ENCODE results near the gene FCAR. TPM values are rescaled to one million over a fixed set of nuclear protein-coding genes. Genes with fewer than 3 reads are reported as not detected.
"Not testable (repeated sequence)": the region's sequence is repeated elsewhere in the genome, so short reads cannot be mapped to it uniquely, and the experiment has no call there.

FCAR gene
- total and polyA plus RNA-seq, 2 of the 4 experiments (the other 2 are of a cell fraction): not detected

DNA sequence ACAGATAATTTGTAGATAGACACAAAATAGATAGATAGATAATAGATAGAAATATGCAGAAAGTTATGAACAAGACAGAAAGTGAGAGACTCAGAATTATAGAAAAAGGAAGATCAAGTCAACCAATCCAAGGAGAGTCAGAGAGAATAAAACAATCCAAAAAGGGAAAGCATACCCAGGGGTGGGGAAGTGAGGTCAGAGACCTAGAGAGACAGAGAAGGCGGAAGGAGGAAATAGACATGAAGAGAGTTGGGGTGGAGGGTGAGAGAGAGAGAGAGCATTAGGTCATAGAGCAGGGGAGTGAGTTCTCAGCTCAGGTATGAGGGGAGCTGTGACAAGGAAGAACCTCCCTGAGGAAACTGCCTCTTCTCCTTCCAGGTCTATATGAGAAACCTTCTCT lies 18.8 kb upstream of the FCAR start:
- H3K14ac ChIP-seq (replicated peaks; ENCODE audit: low read depth, low read length); dilution Hi-C loops (cut with HindIII; ENCODE audit: low sequenced_read_pairs, unreplicated experiment); CTCF ChIA-PET; H3K4ac ChIP-seq (ENCODE audit: low read depth, low read length); in situ Hi-C loops (cut with MboI; ENCODE audit: low sequenced_read_pairs); H3K79me1 ChIP-seq (ENCODE audit: low read depth in 1 of 2, low read length in 2 of 2); H3K36me3 ChIP-seq (ENCODE audit: control insufficient read depth, insufficient read depth, low read length); H4K91ac ChIP-seq (ENCODE audit: insufficient read depth, low read depth, low read length); H4K5ac ChIP-seq (ENCODE audit: low read depth, low read length); H3K4me3 ChIP-seq (ENCODE audit: insufficient read depth, low read depth, low read length); H4K20me1 ChIP-seq (ENCODE audit: insufficient read depth, low read length); ATAC-seq (ENCODE audit: low read depth); H2BK15ac ChIP-seq (ENCODE audit: low read depth, low read length); H3K4me2 ChIP-seq (ENCODE audit: low read depth, low read length); H2BK20ac ChIP-seq (ENCODE audit: low read depth, low read length); H3K23ac ChIP-seq (ENCODE audit: low read depth, low read length); H3K27ac ChIP-seq (ENCODE audit: insufficient read depth, low read length); H3K9me1 ChIP-seq (ENCODE audit: insufficient read depth, low read length); H2AFZ ChIP-seq (replicated peaks; ENCODE audit: low read length, poor library complexity); BruUV-seq (replicated peaks); H3K18ac ChIP-seq (ENCODE audit: low read depth, low read length); H2AK9ac ChIP-seq (replicated peaks; ENCODE audit: low read depth, low read length, poor library complexity); H4K8ac ChIP-seq (ENCODE audit: low read depth in 2 of 2, low read length in 2 of 2); H3K4me1 ChIP-seq (ENCODE audit: control insufficient read depth, insufficient read depth, low read length); H2BK5ac ChIP-seq (ENCODE audit: low read depth, low read length, poor library complexity, severe bottlenecking); H3K9ac ChIP-seq (ENCODE audit: low read depth, low read length); H3K56ac ChIP-seq (ENCODE audit: extremely low read depth, insufficient read depth, low read length); DNase-seq; H2BK120ac ChIP-seq (ENCODE audit: low read depth, low read length); intact Hi-C loops (cut with micrococcal nuclease); POLR2A ChIA-PET (ENCODE audit: unreplicated experiment); H3K27me3 ChIP-seq (ENCODE audit: control insufficient read depth, insufficient read depth, low read length); H2AK5ac ChIP-seq (ENCODE audit: low read depth, low read length): not testable (repeated sequence)
- no CpG with 5 or more reads among the region's 1 CpG for WGBS, 2 experiments (ENCODE audit: extremely low coverage in 2 of 2, insufficient read length in 1 of 2)
- H3K9me3 ChIP-seq (ENCODE audit: control insufficient read depth, insufficient read depth, low read length): peaks cover 28% of the 10 kb centered on the region

DNA sequence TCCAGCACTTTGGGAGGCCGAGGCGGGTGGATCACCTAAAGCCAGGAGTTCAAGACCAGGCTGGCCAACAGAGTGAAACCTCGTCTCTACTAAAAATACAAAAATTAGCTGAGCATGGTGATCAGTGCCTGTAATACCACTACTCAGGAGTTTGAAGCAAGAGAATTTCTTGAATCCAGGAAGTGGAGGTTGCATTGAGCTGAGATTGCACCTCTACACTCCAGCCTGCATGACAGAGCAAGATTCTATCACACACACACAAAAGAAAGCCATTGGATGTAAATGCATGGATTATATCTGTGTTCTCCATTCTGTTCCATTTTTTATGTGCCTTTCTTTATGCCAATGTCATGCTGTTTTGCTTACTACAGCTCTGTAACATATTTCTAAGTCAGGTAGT lies 15.6 kb upstream of the FCAR start:
- no CpG with 5 or more reads among the region's 3 CpGs for WGBS, 2 experiments (ENCODE audit: extremely low coverage in 2 of 2, insufficient read length in 1 of 2)
- dilution Hi-C loops (cut with HindIII; ENCODE audit: low sequenced_read_pairs, unreplicated experiment): not testable (repeated sequence)

More for the DNA sequence above, 15.6 kb upstream of the FCAR start:
- H3K4ac ChIP-seq (ENCODE audit: low read depth, low read length); H2AK5ac ChIP-seq (ENCODE audit: low read depth, low read length); H4K5ac ChIP-seq (ENCODE audit: low read depth, low read length); H2BK20ac ChIP-seq (ENCODE audit: low read depth, low read length); H2AK9ac ChIP-seq (replicated peaks; ENCODE audit: low read depth, low read length, poor library complexity); H3K36me3 ChIP-seq (ENCODE audit: control insufficient read depth, insufficient read depth, low read length); H3K9ac ChIP-seq (ENCODE audit: low read depth, low read length); H3K27ac ChIP-seq (ENCODE audit: insufficient read depth, low read length); CTCF ChIA-PET; H2BK120ac ChIP-seq (ENCODE audit: low read depth, low read length); H3K56ac ChIP-seq (ENCODE audit: extremely low read depth, insufficient read depth, low read length); ATAC-seq (ENCODE audit: low read depth); H3K4me3 ChIP-seq (ENCODE audit: insufficient read depth, low read depth, low read length); H3K23ac ChIP-seq (ENCODE audit: low read depth, low read length); intact Hi-C loops (cut with micrococcal nuclease); H2AFZ ChIP-seq (replicated peaks; ENCODE audit: low read length, poor library complexity); H3K4me2 ChIP-seq (ENCODE audit: low read depth, low read length); DNase-seq; H2BK5ac ChIP-seq (ENCODE audit: low read depth, low read length, poor library complexity, severe bottlenecking); H3K4me1 ChIP-seq (ENCODE audit: control insufficient read depth, insufficient read depth, low read length); H4K20me1 ChIP-seq (ENCODE audit: insufficient read depth, low read length); H3K79me1 ChIP-seq (ENCODE audit: low read depth in 1 of 2, low read length in 2 of 2); in situ Hi-C loops (cut with MboI; ENCODE audit: low sequenced_read_pairs); H3K27me3 ChIP-seq (ENCODE audit: control insufficient read depth, insufficient read depth, low read length); H2BK15ac ChIP-seq (ENCODE audit: low read depth, low read length); H4K8ac ChIP-seq (ENCODE audit: low read depth in 2 of 2, low read length in 2 of 2); BruUV-seq (replicated peaks); H3K18ac ChIP-seq (ENCODE audit: low read depth, low read length); H3K9me1 ChIP-seq (ENCODE audit: insufficient read depth, low read length); H4K91ac ChIP-seq (ENCODE audit: insufficient read depth, low read depth, low read length); POLR2A ChIA-PET (ENCODE audit: unreplicated experiment); H3K14ac ChIP-seq (replicated peaks; ENCODE audit: low read depth, low read length): not testable (repeated sequence)
- peaks cover 18% of the 10 kb centered on the region for H3K9me3 ChIP-seq (ENCODE audit: control insufficient read depth, insufficient read depth, low read length)
